Nephron progenitor cell (in vitro differentiated cells): ENCODE data around the gene KRT20.

Source experiments
- DNase-seq: peaks from one replicate; pipeline ENCODE4 v3.0.0; 2021
- H3K27ac Mint-ChIP-seq: 2 replicates; pipeline ENCODE4 v1.8.0; 2021; ENCODE audit warnings: mild to moderate bottlenecking, moderate library complexity, mixed read lengths
- H3K27me3 Mint-ChIP-seq: 2 replicates; pipeline ENCODE4 v1.8.0; 2021; ENCODE audit warnings: mild to moderate bottlenecking, low read depth, mixed read lengths; ENCODE audit not compliant: poor library complexity
- H3K36me3 Mint-ChIP-seq: 2 replicates; pipeline ENCODE4 v1.8.0; 2021; ENCODE audit warnings: low read depth, mixed read lengths
- H3K4me1 Mint-ChIP-seq: 2 replicates; pipeline ENCODE4 v1.8.0; 2021; ENCODE audit warnings: mixed read lengths
- H3K4me3 Mint-ChIP-seq: 2 replicates; pipeline ENCODE4 v1.8.0; 2021; ENCODE audit warnings: mild to moderate bottlenecking, moderate library complexity, mixed read lengths
- H3K9me3 Mint-ChIP-seq: 2 replicates; pipeline ENCODE4 v1.8.0; 2021; ENCODE audit warnings: mild to moderate bottlenecking, moderate library complexity, mixed read lengths
- CTCF ChIP-seq: fragments of 200-600 bp; sonication (generic); IDR thresholded peaks from 2 replicates; pipeline ENCODE4 v1.5.0; 2021; ENCODE audit warnings: antibody characterized with exemption

KRT20 gene

GRCh38 chr17:40910441-40910841 lies 25.4 kb upstream of the KRT20 start:
- Mint-ChIP-seq H3K27me3 (peaks cover 7% of the 10 kb centered on the region), H3K4me1 (peaks cover 23% of the 10 kb centered on the region), H3K4me3 (no peak overlapping the region), H3K9me3 (no peaks in the 10 kb centered on the region), H3K27ac (no peak overlapping the region), H3K36me3 (no peaks in the 10 kb centered on the region)
- no peak for DNase-seq
- TF ChIP-seq CTCF = no peak

GRCh38 chr17:40909755-40910154 lies 24.7 kb upstream of the KRT20 start:
- H3K9me3 Mint-ChIP-seq = no peaks in the 10 kb centered on the region
- H3K36me3 Mint-ChIP-seq = no peaks in the 10 kb centered on the region
- H3K27ac Mint-ChIP-seq = no peak overlapping the region
- DNase-seq = no peak
- TF ChIP-seq CTCF = no peak
- H3K4me3 Mint-ChIP-seq = no peak overlapping the region
- peaks cover 9% of the 10 kb centered on the region for H3K27me3 Mint-ChIP-seq
- peaks cover 23% of the 10 kb centered on the region for H3K4me1 Mint-ChIP-seq

GRCh38 chr17:40909351-40909750 lies 24.3 kb upstream of the KRT20 start:
- Mint-ChIP-seq H3K36me3 (no peaks in the 10 kb centered on the region), H3K27me3 (peaks cover 11% of the 10 kb centered on the region), H3K4me1 (peaks cover 23% of the 10 kb centered on the region), H3K27ac (no peak overlapping the region), H3K4me3 (no peak overlapping the region), H3K9me3 (no peaks in the 10 kb centered on the region)
- peak; percentile 71 for DNase-seq
- TF ChIP-seq CTCF = peak; percentile 75

DNA sequence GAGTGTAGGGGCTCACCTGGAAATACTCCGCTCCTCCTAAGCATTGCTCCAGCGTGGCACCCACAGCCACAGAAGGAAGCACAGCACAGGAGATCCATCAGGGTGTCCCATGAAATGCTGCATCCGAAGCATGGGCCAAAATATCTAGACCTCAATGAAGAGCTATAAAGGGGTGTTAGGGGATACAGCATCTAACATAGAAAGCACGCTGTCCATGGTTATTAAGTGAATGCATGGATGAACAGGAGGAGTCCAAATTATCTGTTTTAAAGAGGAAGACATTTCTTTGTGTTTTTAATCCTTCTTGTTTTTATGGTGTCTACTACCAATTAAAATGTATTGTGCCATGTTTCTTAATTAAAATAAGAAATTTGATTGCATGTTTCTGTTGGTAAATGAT lies 21.6 kb upstream of the KRT20 start:
- TF ChIP-seq CTCF = no peak

DNA sequence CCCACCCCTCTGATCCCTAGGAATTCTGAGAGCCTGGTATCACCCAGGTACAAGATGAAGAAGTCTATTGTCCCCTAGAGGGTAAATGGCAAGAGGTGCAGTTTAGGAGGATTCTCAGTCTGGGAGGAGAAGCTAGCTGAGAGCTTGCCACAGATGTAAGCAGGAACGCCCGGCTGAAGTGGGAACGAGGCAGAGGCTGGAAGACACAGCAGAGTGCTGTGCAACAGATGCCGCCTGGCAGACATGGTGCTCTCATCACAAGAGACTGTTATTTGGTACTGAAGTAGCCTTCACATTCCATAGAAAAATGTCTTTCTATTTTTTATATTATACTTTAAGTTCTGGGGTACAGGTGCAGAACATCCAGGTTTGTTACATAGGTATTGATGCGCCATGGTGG lies 20.3 kb upstream of the KRT20 start:
- no peaks in the 10 kb centered on the region for H3K9me3 Mint-ChIP-seq
- H3K4me3 Mint-ChIP-seq = no peak overlapping the region
- peaks cover 12% of the 10 kb centered on the region for H3K4me1 Mint-ChIP-seq
- no peak overlapping the region for H3K27ac Mint-ChIP-seq
- H3K36me3 Mint-ChIP-seq = no peaks in the 10 kb centered on the region
- TF ChIP-seq CTCF = no peak
- DNase-seq = no peak
- H3K27me3 Mint-ChIP-seq = peaks cover 14% of the 10 kb centered on the region

More for the DNA sequence above, 21.6 kb upstream of the KRT20 start:
- Mint-ChIP-seq H3K9me3 (no peaks in the 10 kb centered on the region), H3K36me3 (no peaks in the 10 kb centered on the region), H3K4me3 (no peak overlapping the region), H3K27ac (no peak overlapping the region), H3K4me1 (peaks cover 21% of the 10 kb centered on the region), H3K27me3 (peaks cover 11% of the 10 kb centered on the region)
- no peak for DNase-seq

- H3K4me3 Mint-ChIP-seq = no peak overlapping the region
- no peaks in the 10 kb centered on the region for H3K36me3 Mint-ChIP-seq
- peaks cover 10% of the 10 kb centered on the region for H3K27me3 Mint-ChIP-seq
- DNase-seq = no peak
- no peaks in the 10 kb centered on the region for H3K9me3 Mint-ChIP-seq
- peaks cover 12% of the 10 kb centered on the region for H3K4me1 Mint-ChIP-seq
- TF ChIP-seq CTCF = no peak
- peak overlapping the region; percentile 19 for H3K27ac Mint-ChIP-seq
These were observed 18.2 kb upstream of the KRT20 start for GRCh38 chr17:40903129-40903847.
